ENCODE results near the gene NEDD4L.

Gene NEDD4L

GRCh38 chr18:58315739-58316215, 271.8 kb downstream of the NEDD4L start:
- H3K4me3 ChIP-seq (ENCODE audit: low read depth, low read length), result no peak overlapping the region
- no peak for TF ChIP-seq CTCF (IDR thresholded peaks at IDR 0.05; ENCODE audit: low read depth, low read length, missing control alignments)
- no peak for DNase-seq (ENCODE audit: low read depth)

GRCh38 chr18:58316396-58317342, 272.6 kb downstream of the NEDD4L start:
- TF ChIP-seq CTCF (IDR thresholded peaks at IDR 0.05; ENCODE audit: low read depth, low read length, missing control alignments), result no peak
- no peak for DNase-seq (ENCODE audit: low read depth)
- no peak overlapping the region for H3K4me3 ChIP-seq (ENCODE audit: low read depth, low read length)

GRCh38 chr18:58319719-58320118, 275.7 kb downstream of the NEDD4L start:
- no peak overlapping the region for H3K4me3 ChIP-seq (ENCODE audit: low read depth, low read length)
- TF ChIP-seq CTCF (IDR thresholded peaks at IDR 0.05; ENCODE audit: low read depth, low read length, missing control alignments), result no peak
- no peak for DNase-seq (ENCODE audit: low read depth)

- no peak for DNase-seq (ENCODE audit: low read depth)
- no peak overlapping the region for H3K4me3 ChIP-seq (ENCODE audit: low read depth, low read length)
- TF ChIP-seq CTCF (IDR thresholded peaks at IDR 0.05; ENCODE audit: low read depth, low read length, missing control alignments), result no peak
These were observed 277.0 kb downstream of the NEDD4L start for GRCh38 chr18:58320907-58321561.

- DNase-seq (ENCODE audit: low read depth), result peak; percentile 55
- no peak overlapping the region for H3K4me3 ChIP-seq (ENCODE audit: low read depth, low read length)
- peak; percentile 56 for TF ChIP-seq CTCF (IDR thresholded peaks at IDR 0.05; ENCODE audit: low read depth, low read length, missing control alignments)
These were observed 278.0 kb downstream of the NEDD4L start for GRCh38 chr18:58321986-58322385.

GRCh38 chr18:58322464-58322863, 278.4 kb downstream of the NEDD4L start:
- DNase-seq (ENCODE audit: low read depth), result no peak
- no peak overlapping the region for H3K4me3 ChIP-seq (ENCODE audit: low read depth, low read length)
- no peak for TF ChIP-seq CTCF (IDR thresholded peaks at IDR 0.05; ENCODE audit: low read depth, low read length, missing control alignments)
